RCC 7860 (cell line): ENCODE results near the gene PRRC2A.
A peak's percentile ranks its signal among the peaks of the same experiment; 100 is the strongest.

Experiments
- DNase-seq: peaks from one replicate; pipeline ENCODE4 v3.0.0-alpha.2; 2015; ENCODE audit warnings: low spot score
- FAIRE-seq: peaks from 2 replicates; lab custom pipeline; 2012; peaks lifted over from hg19 to GRCh38; lab: Jason Lieb, UNC

The PRRC2A gene

GRCh38 chr6:31663961-31664789, 43.7 kb downstream of the PRRC2A start:
- DNase-seq (peak; percentile 65), FAIRE-seq (no peak)

- FAIRE-seq, result no peak
- peak; percentile 45 for DNase-seq
Measured at GRCh38 chr6:31664790-31665500, 44.4 kb downstream of the PRRC2A start, which contains the start of gene GPANK1. Gene GPANK1, minus strand, starts transcription at chr6:31664997. Its CDS starts 519 bp downstream, at chr6:31664478.

- DNase-seq (peak; percentile 90), FAIRE-seq (peak; percentile 52)
Measured at GRCh38 chr6:31665501-31666336, 45.2 kb downstream of the PRRC2A start, which contains the start of gene CSNK2B. Gene CSNK2B, plus strand, starts transcription at chr6:31666080. Its CDS starts 752 bp downstream, at chr6:31666832.

GRCh38 chr6:31666337-31666965, 45.9 kb downstream of the PRRC2A start:
- FAIRE-seq (no peak), DNase-seq (no peak)

- DNase-seq (no peak), FAIRE-seq (no peak)
Measured at GRCh38 chr6:31669676-31670075, 49.2 kb downstream of the PRRC2A start, which contains the start of gene LY6G5B. Gene LY6G5B, plus strand, starts transcription at chr6:31669976. Its CDS starts 975 bp downstream, at chr6:31670951.

- DNase-seq (no peak), FAIRE-seq (no peak)
Measured at GRCh38 chr6:31676322-31676903, 55.9 kb downstream of the PRRC2A start.

GRCh38 chr6:31676904-31677303, 56.4 kb downstream of the PRRC2A start:
- DNase-seq (no peak), FAIRE-seq (no peak)

- FAIRE-seq (no peak), DNase-seq (no peak)
Measured at GRCh38 chr6:31677955-31678354, 57.4 kb downstream of the PRRC2A start.

GRCh38 chr6:31680226-31681134, 60.0 kb downstream of the PRRC2A start, which contains the start of gene LY6G5C:
Gene LY6G5C, minus strand, starts transcription at chr6:31681067. Its CDS starts 694 bp downstream, at chr6:31680373.
- no peak for FAIRE-seq
- DNase-seq, result peak; percentile 67

GRCh38 chr6:31681135-31681671, 60.7 kb downstream of the PRRC2A start:
- FAIRE-seq (no peak), DNase-seq (no peak)

- FAIRE-seq, result no peak
- no peak for DNase-seq
Measured at GRCh38 chr6:31683591-31683990, 63.1 kb downstream of the PRRC2A start.

- DNase-seq, result no peak
- FAIRE-seq, result no peak
Measured at GRCh38 chr6:31686483-31686882, 66.0 kb downstream of the PRRC2A start.

- no peak for FAIRE-seq
- DNase-seq, result no peak
Measured at GRCh38 chr6:31687321-31687720, 66.8 kb downstream of the PRRC2A start.
